Caco-2 (cell line): ENCODE results near the gene XPO1. TPM values are rescaled to one million over a fixed set of nuclear protein-coding genes. Genes with fewer than 3 reads are reported as not detected.

Experiments
- BruUV-seq: library from RNA; stranded (reverse); fragments of 400-500 nt; replicated peaks from 2 replicates; lab custom pipeline; 2021; lab: Mats Ljungman, UMichigan
- CTCF ChIA-PET: fragments of 300-600 bp; sonication (Branson Sonifier 250); formaldehyde crosslinking; loops from one replicate; lab custom pipeline; 2022; ENCODE audit warnings: antibody characterized with exemption; lab: Charles Lee
- POLR2A ChIA-PET: fragments of 300-600 bp; sonication (Branson Sonifier 250); formaldehyde crosslinking; loops from one replicate; lab custom pipeline; 2022; ENCODE audit warnings: antibody characterized with exemption; lab: Charles Lee
- DNase-seq, 2 experiments: peaks; one replicate each; pipeline versions ENCODE4 v3.0.0 to v3.0.0-alpha.2; 2020 to 2022
- H3K27me3 ChIP-seq: replicated peaks from 2 replicates; pipeline ENCODE4 v1.6.0; 2011; ENCODE audit warnings: low read length; ENCODE audit not compliant: control insufficient read depth, insufficient read depth
- H3K36me3 ChIP-seq: 2 replicates; pipeline ENCODE4 v1.5.1; 2011; ENCODE audit warnings: low read length; ENCODE audit not compliant: control insufficient read depth, insufficient read depth
- H3K4me1 ChIP-seq: fragments of 250-450 bp; sonication (Bioruptor Pico); 2 replicates; pipeline ENCODE4 v1.5.1; 2020; ENCODE audit warnings: mild to moderate bottlenecking
- H3K4me3 ChIP-seq: 2 replicates; pipeline ENCODE4 v1.5.1; 2011; ENCODE audit warnings: low read depth, mild to moderate bottlenecking, control low read depth, low read length
- H3K9me3 ChIP-seq: fragments of 250-450 bp; sonication (Bioruptor Pico); 2 replicates; pipeline ENCODE4 v1.5.1; 2020; ENCODE audit warnings: mild to moderate bottlenecking, moderate library complexity
- H3K27ac Mint-ChIP-seq: one replicate; pipeline ENCODE4 v1.8.0; 2022; ENCODE audit warnings: mixed read lengths; ENCODE audit not compliant: unreplicated experiment
- H3K27me3 Mint-ChIP-seq: one replicate; pipeline ENCODE4 v1.8.0; 2022; ENCODE audit warnings: mixed read lengths; ENCODE audit not compliant: insufficient read depth, unreplicated experiment
- H3K36me3 Mint-ChIP-seq: one replicate; pipeline ENCODE4 v1.8.0; 2022; ENCODE audit warnings: mild to moderate bottlenecking, mixed read lengths; ENCODE audit not compliant: insufficient read depth, unreplicated experiment
- H3K4me1 Mint-ChIP-seq: one replicate; pipeline ENCODE4 v1.8.0; 2022; ENCODE audit warnings: low read depth, mixed read lengths; ENCODE audit not compliant: unreplicated experiment
- H3K4me3 Mint-ChIP-seq: one replicate; pipeline ENCODE4 v1.8.0; 2022; ENCODE audit warnings: mild to moderate bottlenecking, moderate library complexity, mixed read lengths; ENCODE audit not compliant: unreplicated experiment
- H3K9me3 Mint-ChIP-seq: one replicate; pipeline ENCODE4 v1.8.0; 2022; ENCODE audit warnings: mixed read lengths; ENCODE audit not compliant: unreplicated experiment
- CTCF ChIP-seq, 2 experiments: fragments of 200-600 bp in 1 of 2; IDR thresholded peaks; 1 replicate in 1 of 2; 2 replicates in 1 of 2; pipeline versions ENCODE4 v1.5.1 to v1.8.0; 2011 to 2022; ENCODE audit warnings: antibody characterized with exemption in 1 of 2, control low read depth in 1 of 2, inconsistent platforms in 1 of 2, low read depth in 1 of 2, low read length in 1 of 2, mild to moderate bottlenecking in 1 of 2, moderate library complexity in 1 of 2; ENCODE audit not compliant: insufficient read depth in 1 of 2, severe bottlenecking in 1 of 2, unreplicated experiment in 1 of 2
- intact Hi-C: fragments of 100-400 bp; cut with micrococcal nuclease; formaldehyde crosslinking; loops from one replicate; pipeline ENCODE4 v1.10.0; 2022; ENCODE audit not compliant: unreplicated experiment
- total RNA-seq: library from RNA; stranded (reverse); gene quantifications from 2 replicates; pipeline ENCODE4 v1.2.3, GENCODE V29; 2022

XPO1 gene
- total RNA-seq, 1 experiment from 2014 or later = 218 TPM

GRCh38 chr2:61454383-61454782 lies 83.8 kb downstream of the XPO1 start:
- Histone ChIP-seq H3K4me1 (0 out of 2 replicates have a peak, but pooled peaks cover 8% of the 10 kb centered on the region), H3K9me3 (peaks cover 9% of the 10 kb centered on the region), H3K27me3 (no peaks in the 10 kb centered on the region), H3K4me3 (no peak overlapping the region), H3K36me3 (peaks cover 1% of the 10 kb centered on the region; the same call in 1 of the 2 replicates)
- no peaks in the 10 kb centered on the region for H3K27me3 Mint-ChIP-seq
- H3K4me3 Mint-ChIP-seq = no peak overlapping the region
- intact Hi-C loops = no loop called here
- peaks cover 10% of the 10 kb centered on the region for H3K4me1 Mint-ChIP-seq
- DNase-seq = no peak
- no TSS peak for BruUV-seq
- TF ChIP-seq CTCF (IDR thresholded peaks at IDR 0.05; ENCODE audit: insufficient read depth in 1 of 2, low read depth in 1 of 2, low read length in 1 of 2, severe bottlenecking in 1 of 2, unreplicated experiment in 1 of 2) = no peak
- H3K36me3 Mint-ChIP-seq = peaks cover 42% of the 10 kb centered on the region
- POLR2A ChIA-PET = no interaction called here
- no peak overlapping the region for H3K27ac Mint-ChIP-seq
- H3K9me3 Mint-ChIP-seq = no peaks in the 10 kb centered on the region
- CTCF ChIA-PET = no interaction called here

- H3K36me3 ChIP-seq = peaks cover 1% of the 10 kb centered on the region; the same call in 1 of the 2 replicates
- DNase-seq = no peak
- H3K4me3 Mint-ChIP-seq = no peak overlapping the region
- TF ChIP-seq CTCF (IDR thresholded peaks at IDR 0.05; ENCODE audit: insufficient read depth in 1 of 2, low read depth in 1 of 2, low read length in 1 of 2, severe bottlenecking in 1 of 2, unreplicated experiment in 1 of 2) = no peak
- H3K9me3 Mint-ChIP-seq = no peaks in the 10 kb centered on the region
- H3K4me1 Mint-ChIP-seq = peaks cover 10% of the 10 kb centered on the region
- no peak overlapping the region for H3K4me3 ChIP-seq
- no peaks in the 10 kb centered on the region for H3K27me3 Mint-ChIP-seq
- BruUV-seq = no TSS peak
- ChIA-PET CTCF (no interaction called here), POLR2A (no interaction called here)
- H3K36me3 Mint-ChIP-seq = peaks cover 38% of the 10 kb centered on the region
- peaks cover 11% of the 10 kb centered on the region for H3K9me3 ChIP-seq
- H3K27me3 ChIP-seq = no peaks in the 10 kb centered on the region
- H3K27ac Mint-ChIP-seq = no peak overlapping the region
- intact Hi-C loops = no loop called here
- H3K4me1 ChIP-seq = 0 out of 2 replicates have a peak, but pooled peaks cover 8% of the 10 kb centered on the region
Observed at GRCh38 chr2:61452392-61452791, 85.8 kb downstream of the XPO1 start.

- DNase-seq = no peak
- no TSS peak for BruUV-seq
- H3K4me3 ChIP-seq = no peak overlapping the region
- CTCF ChIA-PET = no interaction called here
- POLR2A ChIA-PET = no interaction called here
- H3K36me3 Mint-ChIP-seq = peaks cover 43% of the 10 kb centered on the region
- H3K36me3 ChIP-seq = peaks cover 1% of the 10 kb centered on the region; the same call in 1 of the 2 replicates
- H3K27me3 ChIP-seq = no peaks in the 10 kb centered on the region
- intact Hi-C loops = no loop called here
- peaks cover 7% of the 10 kb centered on the region for H3K4me1 Mint-ChIP-seq
- H3K9me3 ChIP-seq = peaks cover 11% of the 10 kb centered on the region
- no peaks in the 10 kb centered on the region for H3K9me3 Mint-ChIP-seq
- H3K27me3 Mint-ChIP-seq = no peaks in the 10 kb centered on the region
- H3K4me1 ChIP-seq = 0 out of 2 replicates have a peak, but pooled peaks cover 7% of the 10 kb centered on the region
- no peak for TF ChIP-seq CTCF (IDR thresholded peaks at IDR 0.05; ENCODE audit: insufficient read depth in 1 of 2, low read depth in 1 of 2, low read length in 1 of 2, severe bottlenecking in 1 of 2, unreplicated experiment in 1 of 2)
- H3K4me3 Mint-ChIP-seq = no peak overlapping the region
- H3K27ac Mint-ChIP-seq = no peak overlapping the region
Observed at GRCh38 chr2:61451178-61451577, 87.0 kb downstream of the XPO1 start.
